SU-DHL-6 (cell line): Measurements from ENCODE around the gene ZIC1.

Experiments
- H2AFZ ChIP-seq: fragments of 200-600 bp; sonication (generic); 2 replicates; pipeline ENCODE4 v1.6.1; 2014; ENCODE audit warnings: low read depth, mild to moderate bottlenecking, moderate library complexity, mixed read lengths, antibody characterized with exemption, low read length; ENCODE audit not compliant: severe bottlenecking
- H3F3A ChIP-seq: fragments of 200-600 bp; shearing (Covaris generic); 2 replicates; pipeline ENCODE4 v1.6.0; 2016; ENCODE audit warnings: antibody characterized with exemption, mild to moderate bottlenecking; ENCODE audit not compliant: insufficient read depth
- H3K27ac ChIP-seq: fragments of 200-600 bp; sonication (generic); 2 replicates; pipeline ENCODE4 v1.5.1; 2016; ENCODE audit warnings: low read depth, mild to moderate bottlenecking, low read length, moderate library complexity, mixed read lengths
- H3K27me3 ChIP-seq: fragments of 200-600 bp; sonication (generic), shearing (Covaris generic); 2 replicates; pipeline ENCODE4 v1.6.0; 2014; ENCODE audit warnings: mild to moderate bottlenecking, low read length
- H3K36me3 ChIP-seq: fragments of 200-600 bp; sonication (generic); 2 replicates; pipeline ENCODE4 v1.6.1; 2014; ENCODE audit warnings: mild to moderate bottlenecking, low read length, mixed read lengths
- H3K4me2 ChIP-seq: fragments of 300-600, 200-600 bp; shearing (Covaris generic), sonication (generic); 2 replicates; pipeline ENCODE4 v1.6.0; 2014; ENCODE audit warnings: low read length, low read depth, mild to moderate bottlenecking; ENCODE audit not compliant: poor library complexity, severe bottlenecking
- H3K4me3 ChIP-seq: fragments of 200-600 bp; sonication (generic); 2 replicates; pipeline ENCODE4 v1.5.1; 2014; ENCODE audit warnings: antibody characterized with exemption, low read length, mild to moderate bottlenecking, mixed read lengths; ENCODE audit not compliant: insufficient read depth, poor library complexity, severe bottlenecking
- H3K79me2 ChIP-seq: fragments of 200-600 bp; sonication (generic); 2 replicates; pipeline ENCODE4 v1.6.1; 2014; ENCODE audit warnings: mild to moderate bottlenecking, low read length, moderate library complexity; ENCODE audit not compliant: insufficient read depth
- H3K9ac ChIP-seq: fragments of 200-600 bp; sonication (generic); 2 replicates; pipeline ENCODE4 v1.7.0; 2014; ENCODE audit warnings: mild to moderate bottlenecking, low read length
- H3K9me2 ChIP-seq: fragments of 200-600 bp; sonication (generic); replicated peaks from 2 replicates; pipeline ENCODE4 v1.6.1; 2014; ENCODE audit warnings: low read length; ENCODE audit not compliant: insufficient read depth
- H3K9me3 ChIP-seq: fragments of 200-600 bp; sonication (generic); 2 replicates; pipeline ENCODE4 v1.6.1; 2014; ENCODE audit warnings: low read length, mixed read lengths; ENCODE audit not compliant: insufficient read depth
- H4K20me1 ChIP-seq: fragments of 200-600 bp; sonication (generic); 2 replicates; pipeline ENCODE4 v1.6.1; 2014; ENCODE audit warnings: low read depth, mild to moderate bottlenecking, antibody characterized with exemption, low read length, moderate library complexity, mixed read lengths
- CTCF ChIP-seq: fragments of 200-600 bp; sonication (generic); IDR thresholded peaks from one replicate; pipeline ENCODE4 v1.5.1; 2017; ENCODE audit warnings: antibody characterized with exemption, mild to moderate bottlenecking, low read length, moderate library complexity; ENCODE audit not compliant: insufficient read depth, poor library complexity, severe bottlenecking
- EZH2phosphoT487 ChIP-seq: fragments of 200-600 bp; sonication (generic), shearing (Covaris generic); conservative IDR thresholded peaks from 2 replicates; pipeline ENCODE4 v1.6.1; 2018; ENCODE audit warnings: mild to moderate bottlenecking, antibody characterized with exemption, low read length, moderate library complexity, mixed read lengths

Gene ZIC1

GRCh38 chr3:147431751-147432150, 22.6 kb downstream of the ZIC1 start:
- no peak overlapping the region for H3K27ac ChIP-seq
- H3K9me2 ChIP-seq = no peaks in the 10 kb centered on the region
- no peaks in the 10 kb centered on the region for H3K36me3 ChIP-seq
- no peak overlapping the region for H3K4me3 ChIP-seq
- no peak overlapping the region for H3K9ac ChIP-seq
- no peaks in the 10 kb centered on the region for H3K79me2 ChIP-seq
- no peak overlapping the region for H2AFZ ChIP-seq
- no peaks in the 10 kb centered on the region for H3K9me3 ChIP-seq
- no peak for TF ChIP-seq EZH2phosphoT487
- no peak for TF ChIP-seq CTCF
- no peaks in the 10 kb centered on the region for H4K20me1 ChIP-seq
- H3K4me2 ChIP-seq = no peak overlapping the region
- no peaks in the 10 kb centered on the region for H3K27me3 ChIP-seq
- no peaks in the 10 kb centered on the region for H3F3A ChIP-seq

DNA sequence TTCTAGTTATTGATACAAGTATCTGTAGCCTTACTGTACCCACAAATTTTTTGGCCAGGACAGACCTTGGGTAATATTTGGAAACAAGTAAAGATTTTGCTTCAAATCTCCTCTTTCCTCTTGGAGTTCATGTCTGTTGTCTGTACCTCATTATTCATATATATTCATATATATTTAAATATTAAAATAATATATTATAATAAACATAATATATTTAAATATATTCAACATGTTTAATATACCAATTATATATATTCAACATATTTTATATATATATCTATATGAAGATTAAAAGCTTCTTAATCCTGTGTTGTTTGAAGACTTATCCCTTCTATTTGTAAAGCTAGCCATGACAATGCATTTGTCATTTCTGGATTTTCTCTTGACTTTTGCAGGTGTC, 38.1 kb downstream of the ZIC1 start:
- Histone ChIP-seq H3K4me2 (no peak overlapping the region), H3K9ac (no peak overlapping the region), H3K79me2 (no peaks in the 10 kb centered on the region), H4K20me1 (no peaks in the 10 kb centered on the region; the same call in 1 of the 2 replicates), H3K9me3 (no peaks in the 10 kb centered on the region), H3K27me3 (no peaks in the 10 kb centered on the region), H3K9me2 (no peaks in the 10 kb centered on the region), H3K27ac (no peak overlapping the region), H3K36me3 (no peaks in the 10 kb centered on the region), H2AFZ (no peak overlapping the region), H3F3A (no peaks in the 10 kb centered on the region), H3K4me3 (no peak overlapping the region)
- TF ChIP-seq EZH2phosphoT487 (no peak), CTCF (no peak)

DNA sequence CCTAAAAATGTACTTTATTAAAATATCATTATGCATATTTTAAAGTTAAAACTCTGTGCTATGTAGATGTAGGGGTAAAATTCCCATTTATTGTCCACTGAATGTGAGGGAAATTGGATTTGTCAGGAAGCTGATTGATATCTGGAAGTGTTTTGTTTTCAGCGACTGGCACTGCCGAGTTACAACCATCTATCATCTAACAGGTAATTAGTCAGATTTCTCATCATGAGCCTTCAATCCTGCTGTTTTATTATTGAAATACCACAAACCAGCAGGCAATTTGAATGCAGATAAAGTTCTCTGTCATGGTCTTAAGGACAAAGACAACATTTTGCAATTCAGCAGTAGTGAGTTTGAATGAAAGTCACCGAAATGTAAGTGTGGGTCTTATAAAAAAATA, 40.5 kb downstream of the ZIC1 start:
- Histone ChIP-seq H3K79me2 (no peaks in the 10 kb centered on the region), H3K36me3 (no peaks in the 10 kb centered on the region), H3K27ac (no peak overlapping the region), H3K4me3 (no peak overlapping the region), H3K27me3 (no peaks in the 10 kb centered on the region), H3K9ac (no peak overlapping the region), H3K9me2 (no peaks in the 10 kb centered on the region), H3F3A (no peaks in the 10 kb centered on the region), H3K9me3 (no peaks in the 10 kb centered on the region), H4K20me1 (no peaks in the 10 kb centered on the region; the same call in 1 of the 2 replicates), H3K4me2 (no peak overlapping the region), H2AFZ (no peak overlapping the region)
- TF ChIP-seq CTCF (no peak), EZH2phosphoT487 (no peak)
